GM12878 (cell line): ENCODE measurements around the gene NET1. TPM values are rescaled to one million over a fixed set of nuclear protein-coding genes. Genes with fewer than 3 reads are reported as not detected.

Experiments
- CHD4 ChIP-seq: fragments of 200-600 bp; sonication (generic); IDR thresholded peaks from 2 replicates; pipeline ENCODE4 v1.6.1; 2016; ENCODE audit warnings: mild to moderate bottlenecking
- HDGF ChIP-seq: fragments of 450-650 bp; IDR thresholded peaks from 2 replicates; pipeline ENCODE4 v1.6.1; 2016; ENCODE audit warnings: antibody characterized with exemption
- IKZF1 ChIP-seq: fragments of 450-650 bp; conservative IDR thresholded peaks from 2 replicates; pipeline ENCODE4 v1.6.1; 2017; ENCODE audit warnings: antibody characterized with exemption, mild to moderate bottlenecking
- IRF4 ChIP-seq: IDR thresholded peaks from 2 replicates; pipeline ENCODE4 v1.6.1; 2011; ENCODE audit warnings: low read depth, low read length
- KDM1A ChIP-seq: fragments of 200-600 bp; sonication (generic); IDR thresholded peaks from 2 replicates; pipeline ENCODE4 v1.6.1; 2016; ENCODE audit warnings: borderline replicate concordance
- LARP7 ChIP-seq: fragments of 450-650 bp; IDR thresholded peaks from 2 replicates; pipeline ENCODE4 v1.6.1; 2017; ENCODE audit warnings: mild to moderate bottlenecking
- MEF2B ChIP-seq: fragments of 450-650 bp; IDR thresholded peaks from 2 replicates; pipeline ENCODE4 v1.6.1; 2018; ENCODE audit warnings: mild to moderate bottlenecking, moderate library complexity; ENCODE audit not compliant: partially characterized antibody, poor library complexity, severe bottlenecking
- MTA2 ChIP-seq: fragments of 450-650 bp; IDR thresholded peaks from 2 replicates; pipeline ENCODE4 v1.6.1; 2016; ENCODE audit warnings: low read depth, mild to moderate bottlenecking, moderate library complexity
- RUNX3 ChIP-seq: IDR thresholded peaks from 2 replicates; pipeline ENCODE4 v1.6.1; 2012; ENCODE audit warnings: low read length, inconsistent platforms
- SIN3A ChIP-seq: IDR thresholded peaks from 2 replicates; pipeline ENCODE4 v1.6.1; 2012; ENCODE audit warnings: low read depth, low read length, improper control_type of control experiment
- SPI1 ChIP-seq: IDR thresholded peaks from 2 replicates; pipeline ENCODE4 v1.6.1; 2011; ENCODE audit warnings: low read depth, mild to moderate bottlenecking, low read length, moderate library complexity, borderline replicate concordance; ENCODE audit not compliant: insufficient read depth
- polyA plus RNA-seq, 11 experiments: library from polyadenylated mRNA; depleted of rRNA in 4 of 11; unstranded in 6 of 11; stranded (reverse) in 5 of 11; fragments of >200 nt; fragmentation: Nextera tagmentation in 4 of 11; fragmentation: Illumina TruSeq in 1 of 11; extraction: Ambion mirVana in 4 of 11; extraction: Trizol in 1 of 11; gene quantifications; 1 replicate in 1 of 11; 2 replicates in 10 of 11; pipeline versions ENCODE4 v1.2.1 to v1.2.3, GENCODE V29; 2011 to 2016; ENCODE audit warnings: inconsistent platforms in 2 of 11, missing spikeins in 2 of 11, low read depth in 1 of 11
- total RNA-seq, 4 experiments: library from RNA; depleted of rRNA in 3 of 4; stranded (reverse); fragments of >200 nt in 3 of 4; fragmentation: Illumina TruSeq in 1 of 4; extraction: Trizol in 1 of 4; gene quantifications; 2 replicates each; pipeline versions ENCODE4 v1.2.1 to v1.2.3, GENCODE V29; 2013 to 2021
- TF ChIP-seq, protein P1 (sequence below): IDR thresholded peaks from 2 replicates; pipeline ENCODE4 v1.6.1; 2012; ENCODE audit warnings: low read length, inconsistent platforms
- TF ChIP-seq, protein P2 (sequence below): IDR thresholded peaks from 2 replicates; pipeline ENCODE4 v1.6.1; 2011; ENCODE audit warnings: borderline replicate concordance, low read depth, mild to moderate bottlenecking, moderate library complexity, mixed read lengths, low read length; ENCODE audit not compliant: insufficient read depth; ENCODE audit errors: extremely low read length
- TF ChIP-seq, protein P3 (sequence below): fragments of 450-650 bp; IDR thresholded peaks from 2 replicates; pipeline ENCODE4 v1.6.1; 2017; ENCODE audit warnings: borderline replicate concordance
- TF ChIP-seq, protein P4 (sequence below): fragments of 450-650 bp; IDR thresholded peaks from 2 replicates; pipeline ENCODE4 v1.6.1; 2017; ENCODE audit warnings: mild to moderate bottlenecking, low read depth, inconsistent platforms; ENCODE audit not compliant: poor library complexity, severe bottlenecking

Gene NET1
- total and polyA plus RNA-seq, 10 of the 15 experiments (the other 5 are each of a cell fraction or from before 2014, with no cell fraction given), result 6.5 to 22.7 (median 18.4) TPM

DNA sequence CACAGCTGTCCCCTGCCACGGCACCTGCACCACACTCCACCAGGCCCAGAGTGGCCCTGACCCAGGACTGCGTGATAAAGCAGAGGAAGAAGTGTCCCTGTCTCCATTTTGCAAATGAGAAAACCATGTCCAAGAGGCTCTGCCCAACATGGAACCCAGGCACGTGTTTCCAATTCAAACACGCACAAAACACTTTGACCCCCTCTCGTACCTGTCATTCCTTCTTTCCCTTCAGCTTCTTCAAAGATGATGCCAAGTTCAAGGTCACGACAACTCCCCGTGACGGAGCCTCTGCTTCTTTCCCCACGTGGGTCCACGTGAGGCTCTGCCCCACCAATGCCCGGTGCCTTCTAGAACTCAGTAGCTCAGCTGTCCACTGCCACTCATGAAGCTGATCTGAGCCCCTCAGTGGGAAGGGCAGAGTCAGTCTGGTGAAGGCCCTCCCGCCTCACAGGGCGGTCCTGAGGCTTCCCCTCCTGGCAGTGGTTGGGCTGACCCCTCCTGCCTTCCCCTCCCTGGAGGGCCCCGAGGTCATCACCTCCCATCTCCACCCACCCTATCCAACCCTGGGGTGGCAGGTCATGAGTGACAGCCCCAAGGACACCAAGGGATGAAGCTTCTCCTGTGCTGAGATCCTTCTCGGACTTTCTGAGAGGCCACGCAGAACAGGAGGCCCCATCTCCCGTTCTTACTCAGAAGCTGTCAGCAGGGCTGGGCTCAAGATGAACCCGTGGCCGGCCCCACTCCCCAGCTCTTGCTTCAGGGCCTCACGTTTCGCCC, 68.0 kb downstream of the NET1 start (continued):
- TF ChIP-seq, protein P1, sequence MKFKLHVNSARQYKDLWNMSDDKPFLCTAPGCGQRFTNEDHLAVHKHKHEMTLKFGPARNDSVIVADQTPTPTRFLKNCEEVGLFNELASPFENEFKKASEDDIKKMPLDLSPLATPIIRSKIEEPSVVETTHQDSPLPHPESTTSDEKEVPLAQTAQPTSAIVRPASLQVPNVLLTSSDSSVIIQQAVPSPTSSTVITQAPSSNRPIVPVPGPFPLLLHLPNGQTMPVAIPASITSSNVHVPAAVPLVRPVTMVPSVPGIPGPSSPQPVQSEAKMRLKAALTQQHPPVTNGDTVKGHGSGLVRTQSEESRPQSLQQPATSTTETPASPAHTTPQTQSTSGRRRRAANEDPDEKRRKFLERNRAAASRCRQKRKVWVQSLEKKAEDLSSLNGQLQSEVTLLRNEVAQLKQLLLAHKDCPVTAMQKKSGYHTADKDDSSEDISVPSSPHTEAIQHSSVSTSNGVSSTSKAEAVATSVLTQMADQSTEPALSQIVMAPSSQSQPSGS, result no peak
- TF ChIP-seq, protein P2, sequence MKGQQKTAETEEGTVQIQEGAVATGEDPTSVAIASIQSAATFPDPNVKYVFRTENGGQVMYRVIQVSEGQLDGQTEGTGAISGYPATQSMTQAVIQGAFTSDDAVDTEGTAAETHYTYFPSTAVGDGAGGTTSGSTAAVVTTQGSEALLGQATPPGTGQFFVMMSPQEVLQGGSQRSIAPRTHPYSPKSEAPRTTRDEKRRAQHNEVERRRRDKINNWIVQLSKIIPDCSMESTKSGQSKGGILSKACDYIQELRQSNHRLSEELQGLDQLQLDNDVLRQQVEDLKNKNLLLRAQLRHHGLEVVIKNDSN, result no peak
- TF ChIP-seq IKZF1 (no peak), SIN3A (no peak), MTA2 (no peak), IRF4 (no peak), LARP7 (no peak), SPI1 (no peak), HDGF (no peak), CHD4 (no peak), MEF2B (no peak), KDM1A (no peak), RUNX3 (no peak)
- TF ChIP-seq, protein P3, sequence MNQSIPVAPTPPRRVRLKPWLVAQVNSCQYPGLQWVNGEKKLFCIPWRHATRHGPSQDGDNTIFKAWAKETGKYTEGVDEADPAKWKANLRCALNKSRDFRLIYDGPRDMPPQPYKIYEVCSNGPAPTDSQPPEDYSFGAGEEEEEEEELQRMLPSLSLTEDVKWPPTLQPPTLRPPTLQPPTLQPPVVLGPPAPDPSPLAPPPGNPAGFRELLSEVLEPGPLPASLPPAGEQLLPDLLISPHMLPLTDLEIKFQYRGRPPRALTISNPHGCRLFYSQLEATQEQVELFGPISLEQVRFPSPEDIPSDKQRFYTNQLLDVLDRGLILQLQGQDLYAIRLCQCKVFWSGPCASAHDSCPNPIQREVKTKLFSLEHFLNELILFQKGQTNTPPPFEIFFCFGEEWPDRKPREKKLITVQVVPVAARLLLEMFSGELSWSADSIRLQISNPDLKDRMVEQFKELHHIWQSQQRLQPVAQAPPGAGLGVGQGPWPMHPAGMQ, result no peak
- TF ChIP-seq, protein P4, sequence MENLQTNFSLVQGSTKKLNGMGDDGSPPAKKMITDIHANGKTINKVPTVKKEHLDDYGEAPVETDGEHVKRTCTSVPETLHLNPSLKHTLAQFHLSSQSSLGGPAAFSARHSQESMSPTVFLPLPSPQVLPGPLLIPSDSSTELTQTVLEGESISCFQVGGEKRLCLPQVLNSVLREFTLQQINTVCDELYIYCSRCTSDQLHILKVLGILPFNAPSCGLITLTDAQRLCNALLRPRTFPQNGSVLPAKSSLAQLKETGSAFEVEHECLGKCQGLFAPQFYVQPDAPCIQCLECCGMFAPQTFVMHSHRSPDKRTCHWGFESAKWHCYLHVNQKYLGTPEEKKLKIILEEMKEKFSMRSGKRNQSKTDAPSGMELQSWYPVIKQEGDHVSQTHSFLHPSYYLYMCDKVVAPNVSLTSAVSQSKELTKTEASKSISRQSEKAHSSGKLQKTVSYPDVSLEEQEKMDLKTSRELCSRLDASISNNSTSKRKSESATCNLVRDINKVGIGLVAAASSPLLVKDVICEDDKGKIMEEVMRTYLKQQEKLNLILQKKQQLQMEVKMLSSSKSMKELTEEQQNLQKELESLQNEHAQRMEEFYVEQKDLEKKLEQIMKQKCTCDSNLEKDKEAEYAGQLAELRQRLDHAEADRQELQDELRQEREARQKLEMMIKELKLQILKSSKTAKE, result no peak
